ENCODE measurements around the gene CLEC11A.
"Not testable (repeated sequence)": the region's sequence is repeated elsewhere in the genome, so short reads cannot be mapped to it uniquely, and the experiment has no call there.

Gene CLEC11A

GRCh38 chr19:50768277-50768676, 45.1 kb downstream of the CLEC11A start:
- Histone ChIP-seq H2AFZ (ENCODE audit: low read depth) (no peak overlapping the region), H3K4me1 (ENCODE audit: low read depth, poor library complexity, severe bottlenecking) (no peaks in the 10 kb centered on the region), H3K4me3 (IDR thresholded peaks at IDR 0.05; ENCODE audit: insufficient read depth, low read depth, low read length) (no peak overlapping the region), H3K79me2 (ENCODE audit: insufficient read depth, low read depth) (no peaks in the 10 kb centered on the region), H3K36me3 (ENCODE audit: insufficient read depth) (no peaks in the 10 kb centered on the region), H3K4me2 (no peak overlapping the region), H3K9ac (no peak overlapping the region), H3K27ac (no peak overlapping the region), H4K20me1 (ENCODE audit: insufficient read depth) (no peaks in the 10 kb centered on the region), H3K27me3 (ENCODE audit: insufficient read depth, low read depth) (peaks cover 36% of the 10 kb centered on the region)
- no peak for TF ChIP-seq CTCF (conservative IDR thresholded peaks at IDR 0.05; ENCODE audit: low read depth, low read length)

GRCh38 chr19:50770164-50770563, 47.0 kb downstream of the CLEC11A start, which contains the start of gene GPR32:
TSS of gene GPR32 (plus strand) at chr19:50770464. CDS start at chr19:50770601, 137 bp downstream.
- H3K9ac ChIP-seq; H3K4me1 ChIP-seq (ENCODE audit: low read depth, poor library complexity, severe bottlenecking); H3K4me2 ChIP-seq; H2AFZ ChIP-seq (ENCODE audit: low read depth); H4K20me1 ChIP-seq (ENCODE audit: insufficient read depth); H3K36me3 ChIP-seq (ENCODE audit: insufficient read depth); H3K27ac ChIP-seq; H3K79me2 ChIP-seq (ENCODE audit: insufficient read depth, low read depth); H3K4me3 ChIP-seq (IDR thresholded peaks at IDR 0.05; ENCODE audit: insufficient read depth, low read depth, low read length): not testable (repeated sequence)
- H3K27me3 ChIP-seq (ENCODE audit: insufficient read depth, low read depth): peaks cover 34% of the 10 kb centered on the region; the same call in 1 of the 2 replicates

GRCh38 chr19:50770888-50771287, 47.7 kb downstream of the CLEC11A start:
- H3K36me3 ChIP-seq (ENCODE audit: insufficient read depth): no peaks in the 10 kb centered on the region
- no peak overlapping the region for H3K27ac ChIP-seq
- no peak overlapping the region for H3K4me2 ChIP-seq
- no peak for TF ChIP-seq CTCF (conservative IDR thresholded peaks at IDR 0.05; ENCODE audit: low read depth, low read length)
- H4K20me1 ChIP-seq (ENCODE audit: insufficient read depth): no peaks in the 10 kb centered on the region
- H3K79me2 ChIP-seq (ENCODE audit: insufficient read depth, low read depth): no peaks in the 10 kb centered on the region
- H2AFZ ChIP-seq (ENCODE audit: low read depth): no peak overlapping the region
- peaks cover 37% of the 10 kb centered on the region; the same call in 1 of the 2 replicates for H3K27me3 ChIP-seq (ENCODE audit: insufficient read depth, low read depth)
- no peaks in the 10 kb centered on the region for H3K4me1 ChIP-seq (ENCODE audit: low read depth, poor library complexity, severe bottlenecking)
- no peak overlapping the region for H3K9ac ChIP-seq
- H3K4me3 ChIP-seq (IDR thresholded peaks at IDR 0.05; ENCODE audit: insufficient read depth, low read depth, low read length): no peak overlapping the region

- Histone ChIP-seq H3K79me2 (ENCODE audit: insufficient read depth, low read depth) (no peaks in the 10 kb centered on the region), H3K4me2 (no peak overlapping the region), H3K27me3 (ENCODE audit: insufficient read depth, low read depth) (peaks cover 32% of the 10 kb centered on the region; the same call in 1 of the 2 replicates), H3K4me3 (IDR thresholded peaks at IDR 0.05; ENCODE audit: insufficient read depth, low read depth, low read length) (no peak overlapping the region), H3K36me3 (ENCODE audit: insufficient read depth) (no peaks in the 10 kb centered on the region), H2AFZ (ENCODE audit: low read depth) (no peak overlapping the region), H4K20me1 (ENCODE audit: insufficient read depth) (no peaks in the 10 kb centered on the region), H3K27ac (no peak overlapping the region), H3K4me1 (ENCODE audit: low read depth, poor library complexity, severe bottlenecking) (no peaks in the 10 kb centered on the region), H3K9ac (no peak overlapping the region)
- TF ChIP-seq CTCF (conservative IDR thresholded peaks at IDR 0.05; ENCODE audit: low read depth, low read length): no peak
Measured at GRCh38 chr19:50772476-50772875, 49.3 kb downstream of the CLEC11A start.

GRCh38 chr19:50772912-50773311, 49.7 kb downstream of the CLEC11A start:
- H4K20me1 ChIP-seq (ENCODE audit: insufficient read depth); H3K9ac ChIP-seq; H3K4me1 ChIP-seq (ENCODE audit: low read depth, poor library complexity, severe bottlenecking); H3K4me3 ChIP-seq (IDR thresholded peaks at IDR 0.05; ENCODE audit: insufficient read depth, low read depth, low read length); H3K27ac ChIP-seq; H3K4me2 ChIP-seq; H3K79me2 ChIP-seq (ENCODE audit: insufficient read depth, low read depth); H3K36me3 ChIP-seq (ENCODE audit: insufficient read depth); H2AFZ ChIP-seq (ENCODE audit: low read depth): not testable (repeated sequence)
- peaks cover 31% of the 10 kb centered on the region; the same call in 1 of the 2 replicates for H3K27me3 ChIP-seq (ENCODE audit: insufficient read depth, low read depth)

- not testable (repeated sequence) for H3K36me3 ChIP-seq (ENCODE audit: insufficient read depth); H3K79me2 ChIP-seq (ENCODE audit: insufficient read depth, low read depth); H3K9ac ChIP-seq; H3K27ac ChIP-seq; H4K20me1 ChIP-seq (ENCODE audit: insufficient read depth); H3K4me2 ChIP-seq; H3K4me1 ChIP-seq (ENCODE audit: low read depth, poor library complexity, severe bottlenecking); H2AFZ ChIP-seq (ENCODE audit: low read depth); H3K4me3 ChIP-seq (IDR thresholded peaks at IDR 0.05; ENCODE audit: insufficient read depth, low read depth, low read length)
- peaks cover 31% of the 10 kb centered on the region; the same call in 1 of the 2 replicates for H3K27me3 ChIP-seq (ENCODE audit: insufficient read depth, low read depth)
Measured at GRCh38 chr19:50773454-50773853, 50.3 kb downstream of the CLEC11A start.
